Measurements from ENCODE around the gene PMS1. TPM values are rescaled to one million over a fixed set of nuclear protein-coding genes. Genes with fewer than 3 reads are reported as not detected.
A peak's percentile ranks its signal among the peaks of the same experiment; 100 is the strongest.

Gene PMS1
- total RNA-seq, 1 donor from 2014 or later, result 23.9 TPM

DNA sequence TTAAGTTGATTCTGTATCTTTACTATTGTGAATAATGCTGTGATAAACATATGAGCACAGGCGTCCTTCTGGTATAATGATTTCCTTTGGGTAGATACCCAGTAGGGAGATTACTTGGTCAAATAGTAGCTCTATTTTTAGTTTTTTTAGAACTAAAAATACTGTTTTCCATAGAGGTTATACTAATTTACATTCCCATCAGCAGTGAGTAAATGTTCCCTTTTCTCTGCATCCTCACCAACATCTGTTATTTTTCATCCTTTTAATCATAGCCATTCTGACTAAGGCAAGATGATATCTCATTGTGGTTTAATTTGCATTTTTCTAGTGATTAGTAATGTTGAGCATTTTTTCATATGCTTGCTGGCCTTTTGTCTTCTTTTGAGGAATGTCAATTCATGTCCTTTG lies 35.1 kb downstream of the PMS1 start:
- H3K36me3 Mint-ChIP-seq (ENCODE audit: low read depth), result peaks cover 18% of the 10 kb centered on the region
- peaks cover 8% of the 10 kb centered on the region for H3K4me1 Mint-ChIP-seq (ENCODE audit: low read depth)
- no peak overlapping the region for H3K27ac Mint-ChIP-seq (ENCODE audit: unreplicated experiment)
- H3K27me3 Mint-ChIP-seq (ENCODE audit: low read depth), result no peaks in the 10 kb centered on the region
- no peak for DNase-seq (ENCODE audit: low spot score)
- H3K4me3 Mint-ChIP-seq (ENCODE audit: unreplicated experiment), result no peak overlapping the region
- peaks cover 3% of the 10 kb centered on the region for H3K9me3 Mint-ChIP-seq (ENCODE audit: low read depth)
- TF ChIP-seq, protein P1, sequence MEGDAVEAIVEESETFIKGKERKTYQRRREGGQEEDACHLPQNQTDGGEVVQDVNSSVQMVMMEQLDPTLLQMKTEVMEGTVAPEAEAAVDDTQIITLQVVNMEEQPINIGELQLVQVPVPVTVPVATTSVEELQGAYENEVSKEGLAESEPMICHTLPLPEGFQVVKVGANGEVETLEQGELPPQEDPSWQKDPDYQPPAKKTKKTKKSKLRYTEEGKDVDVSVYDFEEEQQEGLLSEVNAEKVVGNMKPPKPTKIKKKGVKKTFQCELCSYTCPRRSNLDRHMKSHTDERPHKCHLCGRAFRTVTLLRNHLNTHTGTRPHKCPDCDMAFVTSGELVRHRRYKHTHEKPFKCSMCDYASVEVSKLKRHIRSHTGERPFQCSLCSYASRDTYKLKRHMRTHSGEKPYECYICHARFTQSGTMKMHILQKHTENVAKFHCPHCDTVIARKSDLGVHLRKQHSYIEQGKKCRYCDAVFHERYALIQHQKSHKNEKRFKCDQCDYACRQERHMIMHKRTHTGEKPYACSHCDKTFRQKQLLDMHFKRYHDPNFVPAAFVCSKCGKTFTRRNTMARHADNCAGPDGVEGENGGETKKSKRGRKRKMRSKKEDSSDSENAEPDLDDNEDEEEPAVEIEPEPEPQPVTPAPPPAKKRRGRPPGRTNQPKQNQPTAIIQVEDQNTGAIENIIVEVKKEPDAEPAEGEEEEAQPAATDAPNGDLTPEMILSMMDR (IDR thresholded peaks at IDR 0.05), result no peak

DNA sequence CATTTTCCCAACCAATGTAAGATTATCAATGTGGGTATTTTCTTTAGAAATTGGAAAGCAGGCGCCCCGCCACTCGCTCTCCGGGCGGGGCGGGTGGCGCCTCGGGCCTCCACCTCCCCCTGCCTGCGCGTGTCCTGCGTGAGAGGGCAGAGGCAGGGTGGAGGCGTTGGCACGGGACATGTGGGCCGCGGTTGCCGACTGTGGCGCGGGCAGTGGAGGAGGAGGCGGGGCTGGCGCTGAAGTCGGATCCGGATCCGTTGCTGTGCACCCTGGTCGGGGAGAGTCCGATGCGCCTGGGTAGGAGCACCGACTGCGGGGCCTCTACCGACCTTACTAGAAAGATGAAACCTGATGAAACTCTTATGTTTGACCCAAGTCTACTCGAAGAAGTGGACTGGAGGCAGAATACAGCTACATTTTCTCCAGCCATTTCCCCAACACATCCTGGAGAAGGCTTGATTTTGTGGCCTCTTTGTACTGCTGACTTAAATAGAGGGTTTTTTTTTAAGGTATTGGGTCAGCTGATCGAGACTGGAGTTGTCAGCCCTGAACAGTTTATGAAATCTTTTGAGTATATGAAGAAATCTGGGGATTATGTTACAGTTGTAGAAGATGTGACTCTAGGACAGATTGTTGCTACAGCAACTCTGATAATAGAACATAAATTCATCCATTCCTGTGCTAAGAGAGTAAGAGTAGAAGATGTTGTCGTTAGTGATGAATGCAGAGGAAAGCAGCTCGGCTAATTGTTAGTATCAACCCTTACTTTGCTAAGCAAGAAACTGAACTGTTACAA lies 37.9 kb downstream of the PMS1 start:
- peaks cover 3% of the 10 kb centered on the region for H3K9me3 Mint-ChIP-seq (ENCODE audit: low read depth)
- peak; percentile 90 for DNase-seq (ENCODE audit: low spot score)
- H3K4me3 Mint-ChIP-seq (ENCODE audit: unreplicated experiment), result no peak overlapping the region
- peaks cover 15% of the 10 kb centered on the region for H3K36me3 Mint-ChIP-seq (ENCODE audit: low read depth)
- H3K27ac Mint-ChIP-seq (ENCODE audit: unreplicated experiment), result peak overlapping the region; percentile 53
- no peaks in the 10 kb centered on the region for H3K27me3 Mint-ChIP-seq (ENCODE audit: low read depth)
- H3K4me1 Mint-ChIP-seq (ENCODE audit: low read depth), result peaks cover 21% of the 10 kb centered on the region
- TF ChIP-seq, protein P1 (IDR thresholded peaks at IDR 0.05), result no peak

DNA sequence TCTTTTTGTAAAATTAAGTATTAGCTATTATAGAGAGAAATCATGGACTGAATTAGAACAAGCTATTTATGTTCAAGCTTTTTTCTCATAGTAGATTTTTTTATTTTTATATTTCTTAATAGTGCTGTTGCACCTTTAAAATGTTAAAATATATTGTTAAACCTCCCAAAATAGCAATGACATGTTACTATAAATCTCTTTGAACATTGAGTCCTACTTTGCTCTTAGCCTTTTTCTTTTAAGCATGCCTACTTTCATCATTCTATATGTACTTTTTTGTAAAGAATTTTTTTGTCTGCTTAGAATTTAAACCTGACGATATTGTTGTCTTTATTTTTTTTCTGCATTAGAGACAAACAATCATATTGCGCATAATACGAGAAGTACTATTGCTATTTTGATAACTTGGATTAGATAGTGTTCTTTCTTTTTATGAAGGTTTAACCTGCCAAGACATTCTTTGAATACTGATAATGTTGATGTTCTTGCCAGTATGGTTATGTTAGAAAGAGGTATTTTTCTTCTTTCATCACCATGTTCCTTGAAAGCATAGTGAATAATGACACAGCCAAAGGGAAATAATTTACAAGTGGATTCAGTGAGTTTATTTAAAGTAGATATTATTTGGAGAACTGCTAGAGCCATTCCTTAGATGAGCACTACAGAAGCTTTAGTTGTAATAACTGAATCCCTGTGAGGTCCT lies 40.6 kb downstream of the PMS1 start:
- DNase-seq (ENCODE audit: low spot score), result no peak
- no peaks in the 10 kb centered on the region for H3K9me3 Mint-ChIP-seq (ENCODE audit: low read depth)

DNA sequence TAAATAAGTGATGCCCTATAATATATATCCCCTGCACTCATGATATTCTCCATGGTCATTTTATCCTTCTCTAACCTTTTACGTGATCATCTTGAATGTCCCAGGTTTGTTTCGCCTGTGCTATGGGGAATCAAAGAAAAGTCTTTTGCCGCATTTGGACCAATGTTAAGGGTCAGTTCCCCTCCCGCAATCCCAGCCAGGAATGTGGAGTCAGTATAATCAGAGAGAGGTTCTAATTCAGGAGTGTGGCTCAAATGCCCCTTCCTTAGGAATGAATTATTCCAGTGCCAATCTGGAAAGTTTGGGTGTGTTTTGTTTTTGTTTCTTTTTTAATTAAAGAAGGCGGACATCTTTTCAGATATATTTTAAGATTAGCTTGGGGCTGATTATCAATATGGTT lies 41.8 kb downstream of the PMS1 start:
- TF ChIP-seq, protein P1 (IDR thresholded peaks at IDR 0.05), result no peak
- no peak overlapping the region for H3K27ac Mint-ChIP-seq (ENCODE audit: unreplicated experiment)
- H3K4me3 Mint-ChIP-seq (ENCODE audit: unreplicated experiment), result no peak overlapping the region
- H3K4me1 Mint-ChIP-seq (ENCODE audit: low read depth), result peaks cover 21% of the 10 kb centered on the region
- no peaks in the 10 kb centered on the region for H3K9me3 Mint-ChIP-seq (ENCODE audit: low read depth)
- H3K27me3 Mint-ChIP-seq (ENCODE audit: low read depth), result no peaks in the 10 kb centered on the region
- DNase-seq (ENCODE audit: low spot score), result no peak
- peaks cover 6% of the 10 kb centered on the region for H3K36me3 Mint-ChIP-seq (ENCODE audit: low read depth)

More for the DNA sequence above, 40.6 kb downstream of the PMS1 start:
- peaks cover 3% of the 10 kb centered on the region for H3K36me3 Mint-ChIP-seq (ENCODE audit: low read depth)
- TF ChIP-seq, protein P1 (IDR thresholded peaks at IDR 0.05), result no peak
- H3K4me1 Mint-ChIP-seq (ENCODE audit: low read depth), result peaks cover 21% of the 10 kb centered on the region
- no peak overlapping the region for H3K4me3 Mint-ChIP-seq (ENCODE audit: unreplicated experiment)
- no peaks in the 10 kb centered on the region for H3K27me3 Mint-ChIP-seq (ENCODE audit: low read depth)
- peak overlapping the region; percentile 57 for H3K27ac Mint-ChIP-seq (ENCODE audit: unreplicated experiment)

DNA sequence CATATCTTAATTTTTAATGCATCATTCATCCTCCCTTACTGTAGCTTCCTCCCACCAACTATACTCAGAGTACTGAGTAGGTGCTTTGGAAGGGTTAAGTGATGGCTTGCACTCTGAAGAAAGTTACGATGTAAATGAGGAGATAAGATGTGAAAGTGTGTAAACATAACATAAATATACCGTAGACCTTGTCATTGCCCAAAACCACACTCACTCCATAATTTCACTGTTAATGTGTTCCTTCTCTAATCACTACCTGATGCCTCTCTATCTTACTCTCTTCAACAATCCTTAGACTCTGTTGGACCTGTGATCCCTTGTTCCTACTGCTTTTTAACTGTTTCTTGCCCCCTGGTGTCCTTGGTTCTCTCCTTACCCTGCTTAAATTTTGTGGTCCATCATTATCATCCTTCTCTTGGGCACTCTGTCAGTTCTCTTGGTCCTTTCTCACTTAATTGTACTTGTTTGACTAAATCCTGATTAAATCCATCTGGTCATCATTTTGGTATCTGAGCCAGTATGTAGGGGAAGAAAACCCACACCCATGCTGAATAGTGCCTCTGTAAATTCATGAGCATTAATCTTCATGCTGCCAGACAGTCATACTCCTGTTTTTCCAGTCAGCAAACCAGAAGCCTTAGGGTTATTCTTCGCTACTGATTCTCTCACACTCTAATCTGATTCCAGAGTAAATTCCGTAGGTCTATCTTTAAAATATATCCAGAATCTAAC lies 45.0 kb downstream of the PMS1 start:
- Mint-ChIP-seq H3K27me3 (ENCODE audit: low read depth) (no peaks in the 10 kb centered on the region), H3K4me3 (ENCODE audit: unreplicated experiment) (no peak overlapping the region)
- no peak for DNase-seq (ENCODE audit: low spot score)

More for the DNA sequence above, 45.0 kb downstream of the PMS1 start:
- H3K9me3 Mint-ChIP-seq (ENCODE audit: low read depth), result no peaks in the 10 kb centered on the region
- H3K4me1 Mint-ChIP-seq (ENCODE audit: low read depth), result peaks cover 23% of the 10 kb centered on the region
- no peak overlapping the region for H3K27ac Mint-ChIP-seq (ENCODE audit: unreplicated experiment)
- TF ChIP-seq, protein P1 (IDR thresholded peaks at IDR 0.05), result no peak
- peaks cover 10% of the 10 kb centered on the region for H3K36me3 Mint-ChIP-seq (ENCODE audit: low read depth)
